Liver (tissue), 9 donors: ENCODE data around the gene BIRC6. TPM values are rescaled to one million over a fixed set of nuclear protein-coding genes. Genes with fewer than 3 reads are reported as not detected.

ENCODE experiments used
- DNase-seq: peaks from one replicate; pipeline ENCODE4 v3.0.0-alpha.2; 2017; ENCODE audit warnings: low spot score
- H3K27ac ChIP-seq, 2 donors: one replicate each; pipeline ENCODE4 v1.7.0; 2013; ENCODE audit warnings: inconsistent platforms in 2 of 2, low read length in 2 of 2, control low read depth in 1 of 2, low read depth in 1 of 2, mild to moderate bottlenecking in 1 of 2
- H3K27me3 ChIP-seq, 4 donors: one replicate each; pipeline versions ENCODE4 v1.6.1 to v1.7.0; 2013; ENCODE audit warnings: low read length in 3 of 4, inconsistent platforms in 1 of 4, mild to moderate bottlenecking in 1 of 4, moderate library complexity in 1 of 4; ENCODE audit not compliant: control insufficient read depth in 4 of 4, insufficient read depth in 4 of 4
- H3K36me3 ChIP-seq, 4 donors: one replicate each; pipeline versions ENCODE4 v1.6.1 to v1.7.0; 2013; ENCODE audit warnings: low read length in 3 of 4, mild to moderate bottlenecking in 3 of 4, low read depth in 1 of 4, moderate library complexity in 1 of 4; ENCODE audit not compliant: control insufficient read depth in 4 of 4, insufficient read depth in 3 of 4
- H3K4me1 ChIP-seq, 4 donors: one replicate each; pipeline versions ENCODE4 v1.6.1 to v1.7.0; 2013; ENCODE audit warnings: low read length in 3 of 4, mild to moderate bottlenecking in 3 of 4, moderate library complexity in 1 of 4; ENCODE audit not compliant: control insufficient read depth in 4 of 4, insufficient read depth in 4 of 4
- H3K4me3 ChIP-seq, 3 donors: one replicate each; pipeline versions ENCODE4 v1.6.1 to v1.7.0; 2013; ENCODE audit warnings: low read length in 3 of 3, control low read depth in 1 of 3, low read depth in 1 of 3, mild to moderate bottlenecking in 1 of 3
- H3K9ac ChIP-seq, 2 donors: one replicate each; pipeline ENCODE4 v1.7.0; 2013; ENCODE audit warnings: low read length in 2 of 2, mild to moderate bottlenecking in 2 of 2, moderate library complexity in 2 of 2, control low read depth in 1 of 2, low read depth in 1 of 2
- H3K9me3 ChIP-seq, 4 donors: one replicate each; pipeline versions ENCODE4 v1.6.1 to v1.7.0; 2013; ENCODE audit warnings: low read length in 3 of 4; ENCODE audit not compliant: control insufficient read depth in 4 of 4
- ATF3 ChIP-seq: IDR thresholded peaks from 2 replicates; pipeline ENCODE4 v1.6.1; 2016; ENCODE audit warnings: antibody characterized with exemption
- CTCF ChIP-seq: fragments of 150-350 bp; IDR thresholded peaks from 2 replicates; pipeline ENCODE4 v1.5.1; 2017; ENCODE audit warnings: improper control_type of control experiment, low read depth, low read length; ENCODE audit not compliant: missing input control
- EGR1 ChIP-seq, 2 donors: IDR thresholded peaks; 2 replicates each; pipeline ENCODE4 v1.6.1; 2016 to 2018; ENCODE audit warnings: antibody characterized with exemption in 2 of 2, low read depth in 2 of 2
- FOXA1 ChIP-seq: IDR thresholded peaks from 2 replicates; pipeline ENCODE4 v1.6.1; 2016; ENCODE audit warnings: antibody characterized with exemption
- FOXA2 ChIP-seq: IDR thresholded peaks from 2 replicates; pipeline ENCODE4 v1.6.1; 2016; ENCODE audit warnings: antibody characterized with exemption
- GABPA ChIP-seq, 2 donors: IDR thresholded peaks in 1 of 2; conservative IDR thresholded peaks in 1 of 2; 2 replicates each; pipeline ENCODE4 v1.6.1; 2016; ENCODE audit warnings: antibody characterized with exemption in 2 of 2, mild to moderate bottlenecking in 1 of 2, moderate library complexity in 1 of 2
- HNF4A ChIP-seq, 2 donors: conservative IDR thresholded peaks; 2 replicates each; pipeline ENCODE4 v1.6.1; 2016; ENCODE audit warnings: antibody characterized with exemption in 2 of 2, mild to moderate bottlenecking in 2 of 2
- HNF4G ChIP-seq: IDR thresholded peaks from 2 replicates; pipeline ENCODE4 v1.6.1; 2016; ENCODE audit warnings: antibody characterized with exemption
- JUND ChIP-seq, 2 donors: IDR thresholded peaks; 2 replicates each; pipeline ENCODE4 v1.6.1; 2016; ENCODE audit warnings: antibody characterized with exemption in 2 of 2
- NR2F2 ChIP-seq: IDR thresholded peaks from 2 replicates; pipeline ENCODE4 v1.6.1; 2016; ENCODE audit warnings: antibody characterized with exemption
- RAD21 ChIP-seq, 2 donors: IDR thresholded peaks; 2 replicates each; pipeline ENCODE4 v1.6.1; 2016; ENCODE audit warnings: antibody characterized with exemption in 2 of 2, mild to moderate bottlenecking in 2 of 2
- RXRA ChIP-seq, 2 donors: IDR thresholded peaks; 2 replicates each; pipeline ENCODE4 v1.6.1; 2017 to 2018; ENCODE audit warnings: antibody characterized with exemption in 2 of 2, mild to moderate bottlenecking in 1 of 2
- SP1 ChIP-seq: IDR thresholded peaks from 2 replicates; pipeline ENCODE4 v1.6.1; 2018; ENCODE audit warnings: antibody characterized with exemption, mild to moderate bottlenecking
- TAF1 ChIP-seq: conservative IDR thresholded peaks from 2 replicates; pipeline ENCODE4 v1.6.1; 2016; ENCODE audit warnings: antibody characterized with exemption, mild to moderate bottlenecking
- YY1 ChIP-seq: IDR thresholded peaks from 2 replicates; pipeline ENCODE4 v1.6.1; 2016; ENCODE audit warnings: antibody characterized with exemption, mild to moderate bottlenecking
- WGBS: extraction: QIAGEN DNeasy Blood & Tissue Kit; methylation state at CpG from one replicate; pipeline ENCODE4 v1.1.7; 2013; 5-methylcytosine and 5-hydroxymethylcytosine counted together
- polyA plus RNA-seq, 2 donors: library from polyadenylated mRNA; stranded (reverse) in 1 of 2; unstranded in 1 of 2; fragments of 200-250 nt in 1 of 2; fragments of >200 nt in 1 of 2; fragmentation: Nextera tagmentation in 1 of 2; extraction: Ambion mirVana in 1 of 2; gene quantifications; one replicate each; pipeline versions ENCODE4 v1.2.1 to v1.2.3, GENCODE V29; 2013 to 2015
- total RNA-seq, 2 donors: library from RNA; depleted of rRNA; stranded (reverse); fragments of >200 nt; gene quantifications; one replicate each; pipeline ENCODE4 v1.2.3, GENCODE V29; 2014
- TF ChIP-seq, protein P1 (sequence below): IDR thresholded peaks from 2 replicates; pipeline ENCODE4 v1.6.1; 2016; ENCODE audit warnings: antibody characterized with exemption
- TF ChIP-seq, protein P2 (sequence below): IDR thresholded peaks from 2 replicates; pipeline ENCODE4 v1.6.1; 2016; ENCODE audit warnings: antibody characterized with exemption
- TF ChIP-seq, protein P3 (sequence below): IDR thresholded peaks from 2 replicates; pipeline ENCODE4 v1.6.1; 2016; ENCODE audit warnings: antibody characterized with exemption, mild to moderate bottlenecking
- donor health status: healthy.
- donor health status: healthy.
- donor health status: healthy.
- donor health status: healthy.
- donor health status: healthy.

Gene BIRC6
- total and polyA plus RNA-seq, 4 donors: 11.1 to 171 (median 45.2) TPM

- Histone ChIP-seq H3K27me3 (no peaks in the 10 kb centered on the region), H3K27ac (no peak overlapping the region), H3K4me3 (no peak overlapping the region), H3K9ac (no peak overlapping the region), H3K9me3 (no peaks in the 10 kb centered on the region), H3K4me1 (peaks cover 0 to 15% (median 11%) of the 10 kb centered on the region in 4 donors), H3K36me3 (peaks cover 0 to 2% (median under 1%) of the 10 kb centered on the region in 4 donors)
- DNase-seq: no peak
- 76% methylated on average over 2 of the region's 2 CpGs for WGBS
- TF ChIP-seq YY1 (no peak), NR2F2 (no peak), GABPA (IDR thresholded peaks at IDR 0.05 in 1 of 2, conservative IDR thresholded peaks at IDR 0.05 in 1 of 2) (no peak), CTCF (no peak), FOXA2 (no peak), RAD21 (IDR thresholded peaks at IDR 0.05) (no peak)
- TF ChIP-seq, protein P1, sequence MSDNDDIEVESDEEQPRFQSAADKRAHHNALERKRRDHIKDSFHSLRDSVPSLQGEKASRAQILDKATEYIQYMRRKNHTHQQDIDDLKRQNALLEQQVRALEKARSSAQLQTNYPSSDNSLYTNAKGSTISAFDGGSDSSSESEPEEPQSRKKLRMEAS: no peak
Measured at GRCh38 chr2:32425719-32426141, 68.9 kb downstream of the BIRC6 start.

DNA sequence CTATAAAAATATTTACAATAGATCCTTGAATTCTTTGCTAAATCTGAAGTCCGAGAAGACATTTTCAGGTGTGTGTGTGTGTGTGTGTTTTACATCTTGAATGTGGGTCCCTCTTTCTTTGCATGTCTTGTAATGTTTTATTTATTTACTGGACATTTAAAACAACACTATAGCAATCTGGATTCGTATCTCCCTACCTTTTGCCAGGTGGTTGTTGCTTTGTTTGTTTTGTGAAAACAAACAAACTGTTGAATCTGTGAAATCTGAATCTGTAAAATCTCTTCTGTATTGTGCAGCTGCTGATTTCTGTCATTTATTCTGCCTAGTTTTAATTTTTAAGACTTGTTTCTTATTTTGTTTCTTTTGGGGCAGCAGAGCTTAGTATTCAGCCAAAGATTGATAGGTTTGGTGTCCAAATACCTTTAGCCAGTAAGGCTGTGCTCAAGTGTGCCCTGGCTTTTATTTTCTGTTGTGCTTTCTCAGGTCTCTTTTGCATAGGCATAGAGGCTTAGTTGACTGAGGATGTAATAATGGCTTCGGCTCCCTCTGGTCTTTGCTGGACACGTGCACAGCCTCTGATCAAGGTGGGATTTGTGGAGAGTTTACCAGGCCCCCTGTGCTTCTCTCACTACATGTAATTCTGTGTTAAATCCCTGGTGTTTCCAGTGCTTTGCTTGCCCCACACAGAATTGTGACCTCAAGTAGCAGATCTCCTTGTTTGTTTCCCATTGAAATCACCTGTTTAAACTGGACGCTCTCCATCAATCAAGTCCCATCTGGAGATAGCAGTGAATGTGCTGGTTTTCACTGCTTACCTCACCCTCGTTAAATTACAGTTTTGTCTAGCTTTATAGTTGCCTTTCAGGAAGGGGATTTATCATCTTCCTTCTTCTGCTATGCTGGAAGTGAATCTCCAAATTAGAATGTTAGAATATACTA lies 71.1 kb downstream of the BIRC6 start:
- peaks cover 0 to 15% (median 11%) of the 10 kb centered on the region in 4 donors for H3K4me1 ChIP-seq
- peak overlapping the region in 1 of 2 donors; percentile 26 for H3K9ac ChIP-seq
- WGBS: 32% methylated on average over 6 of the region's 6 CpGs
- H3K36me3 ChIP-seq: peaks cover 0 to 11% (median 8%) of the 10 kb centered on the region in 4 donors
- no peaks in the 10 kb centered on the region for H3K9me3 ChIP-seq
- TF ChIP-seq NR2F2: no peak
- no peak for TF ChIP-seq EGR1 (IDR thresholded peaks at IDR 0.05; ENCODE audit: low read depth in 2 of 2)
- no peak for TF ChIP-seq ATF3
- TF ChIP-seq, protein P2, sequence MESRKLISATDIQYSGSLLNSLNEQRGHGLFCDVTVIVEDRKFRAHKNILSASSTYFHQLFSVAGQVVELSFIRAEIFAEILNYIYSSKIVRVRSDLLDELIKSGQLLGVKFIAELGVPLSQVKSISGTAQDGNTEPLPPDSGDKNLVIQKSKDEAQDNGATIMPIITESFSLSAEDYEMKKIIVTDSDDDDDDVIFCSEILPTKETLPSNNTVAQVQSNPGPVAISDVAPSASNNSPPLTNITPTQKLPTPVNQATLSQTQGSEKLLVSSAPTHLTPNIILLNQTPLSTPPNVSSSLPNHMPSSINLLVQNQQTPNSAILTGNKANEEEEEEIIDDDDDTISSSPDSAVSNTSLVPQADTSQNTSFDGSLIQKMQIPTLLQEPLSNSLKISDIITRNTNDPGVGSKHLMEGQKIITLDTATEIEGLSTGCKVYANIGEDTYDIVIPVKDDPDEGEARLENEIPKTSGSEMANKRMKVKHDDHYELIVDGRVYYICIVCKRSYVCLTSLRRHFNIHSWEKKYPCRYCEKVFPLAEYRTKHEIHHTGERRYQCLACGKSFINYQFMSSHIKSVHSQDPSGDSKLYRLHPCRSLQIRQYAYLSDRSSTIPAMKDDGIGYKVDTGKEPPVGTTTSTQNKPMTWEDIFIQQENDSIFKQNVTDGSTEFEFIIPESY: no peak
- TF ChIP-seq GABPA (IDR thresholded peaks at IDR 0.05 in 1 of 2, conservative IDR thresholded peaks at IDR 0.05 in 1 of 2): no peak
- TF ChIP-seq SP1: peak; percentile 36
- TF ChIP-seq CTCF: no peak
- no peak for TF ChIP-seq JUND (IDR thresholded peaks at IDR 0.05)
- no peak for TF ChIP-seq RAD21 (IDR thresholded peaks at IDR 0.05)
- TF ChIP-seq TAF1: no peak
- TF ChIP-seq, protein P3, sequence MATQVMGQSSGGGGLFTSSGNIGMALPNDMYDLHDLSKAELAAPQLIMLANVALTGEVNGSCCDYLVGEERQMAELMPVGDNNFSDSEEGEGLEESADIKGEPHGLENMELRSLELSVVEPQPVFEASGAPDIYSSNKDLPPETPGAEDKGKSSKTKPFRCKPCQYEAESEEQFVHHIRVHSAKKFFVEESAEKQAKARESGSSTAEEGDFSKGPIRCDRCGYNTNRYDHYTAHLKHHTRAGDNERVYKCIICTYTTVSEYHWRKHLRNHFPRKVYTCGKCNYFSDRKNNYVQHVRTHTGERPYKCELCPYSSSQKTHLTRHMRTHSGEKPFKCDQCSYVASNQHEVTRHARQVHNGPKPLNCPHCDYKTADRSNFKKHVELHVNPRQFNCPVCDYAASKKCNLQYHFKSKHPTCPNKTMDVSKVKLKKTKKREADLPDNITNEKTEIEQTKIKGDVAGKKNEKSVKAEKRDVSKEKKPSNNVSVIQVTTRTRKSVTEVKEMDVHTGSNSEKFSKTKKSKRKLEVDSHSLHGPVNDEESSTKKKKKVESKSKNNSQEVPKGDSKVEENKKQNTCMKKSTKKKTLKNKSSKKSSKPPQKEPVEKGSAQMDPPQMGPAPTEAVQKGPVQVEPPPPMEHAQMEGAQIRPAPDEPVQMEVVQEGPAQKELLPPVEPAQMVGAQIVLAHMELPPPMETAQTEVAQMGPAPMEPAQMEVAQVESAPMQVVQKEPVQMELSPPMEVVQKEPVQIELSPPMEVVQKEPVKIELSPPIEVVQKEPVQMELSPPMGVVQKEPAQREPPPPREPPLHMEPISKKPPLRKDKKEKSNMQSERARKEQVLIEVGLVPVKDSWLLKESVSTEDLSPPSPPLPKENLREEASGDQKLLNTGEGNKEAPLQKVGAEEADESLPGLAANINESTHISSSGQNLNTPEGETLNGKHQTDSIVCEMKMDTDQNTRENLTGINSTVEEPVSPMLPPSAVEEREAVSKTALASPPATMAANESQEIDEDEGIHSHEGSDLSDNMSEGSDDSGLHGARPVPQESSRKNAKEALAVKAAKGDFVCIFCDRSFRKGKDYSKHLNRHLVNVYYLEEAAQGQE: no peak
- TF ChIP-seq FOXA2: no peak
- TF ChIP-seq, protein P1: no peak
- peak; percentile 35 to 49 for TF ChIP-seq RXRA (IDR thresholded peaks at IDR 0.05)
- TF ChIP-seq YY1: peak; percentile 29
- no peak for TF ChIP-seq HNF4G
- peak; percentile 48 to 50 for TF ChIP-seq HNF4A (conservative IDR thresholded peaks at IDR 0.05)
- TF ChIP-seq FOXA1: no peak
- no peak overlapping the region for H3K4me3 ChIP-seq
- no peaks in the 10 kb centered on the region for H3K27me3 ChIP-seq
- peak overlapping the region; percentile 66 to 70 for H3K27ac ChIP-seq
- DNase-seq: no peak
